Measurements from ENCODE around the gene BRINP1.

The BRINP1 gene

GRCh38 chr9:119368681-119369581, at the start of gene BRINP1:
Gene BRINP1 (minus strand): TSS chr9:119369435. CDS start chr9:119313355, 56,080 bp downstream.
- DNase-seq (ENCODE audit: low spot score) = peak; percentile 76

- DNase-seq (ENCODE audit: low spot score) = no peak
Observed at GRCh38 chr9:119418721-119419120, 49.5 kb upstream of the BRINP1 start.

- no peak for DNase-seq (ENCODE audit: low spot score)
Observed at GRCh38 chr9:119416793-119417192, 47.6 kb upstream of the BRINP1 start.

- DNase-seq (ENCODE audit: low spot score) = peak; percentile 47
Observed at GRCh38 chr9:119412399-119412798, 43.2 kb upstream of the BRINP1 start.

GRCh38 chr9:119409552-119409951, 40.3 kb upstream of the BRINP1 start:
- no peak for DNase-seq (ENCODE audit: low spot score)

- DNase-seq (ENCODE audit: low spot score) = no peak
Observed at GRCh38 chr9:119400606-119401005, 31.4 kb upstream of the BRINP1 start.

- DNase-seq (ENCODE audit: low spot score) = no peak
Observed at GRCh38 chr9:119398350-119398749, 29.1 kb upstream of the BRINP1 start.

- no peak for DNase-seq (ENCODE audit: low spot score)
Observed at GRCh38 chr9:119391878-119392277, 22.6 kb upstream of the BRINP1 start.

GRCh38 chr9:119375892-119376291, 6.7 kb upstream of the BRINP1 start:
- DNase-seq (ENCODE audit: low spot score) = peak; percentile 59

- DNase-seq (ENCODE audit: low spot score) = no peak
Observed at GRCh38 chr9:119372951-119373350, 3.7 kb upstream of the BRINP1 start.

GRCh38 chr9:119370816-119371215, 1.6 kb upstream of the BRINP1 start:
- DNase-seq (ENCODE audit: low spot score) = peak; percentile 79

- DNase-seq (ENCODE audit: low spot score) = no peak
Observed at GRCh38 chr9:119369680-119370366, 588 bp upstream of the BRINP1 start.

- no peak for DNase-seq (ENCODE audit: low spot score)
Observed at GRCh38 chr9:119368179-119368578, 1.1 kb downstream of the BRINP1 start.

- no peak for DNase-seq (ENCODE audit: low spot score)
Observed at GRCh38 chr9:119367683-119368075, 1.6 kb downstream of the BRINP1 start.

- DNase-seq (ENCODE audit: low spot score) = no peak
Observed at GRCh38 chr9:119366909-119367682, 2.1 kb downstream of the BRINP1 start.

- peak; percentile 77 for DNase-seq (ENCODE audit: low spot score)
Observed at GRCh38 chr9:119365291-119366027, 3.8 kb downstream of the BRINP1 start.

GRCh38 chr9:119360237-119360636, 9.0 kb downstream of the BRINP1 start:
- DNase-seq (ENCODE audit: low spot score) = no peak

GRCh38 chr9:119357336-119358096, 11.7 kb downstream of the BRINP1 start:
- DNase-seq (ENCODE audit: low spot score) = no peak

GRCh38 chr9:119349351-119349825, 19.8 kb downstream of the BRINP1 start:
- DNase-seq (ENCODE audit: low spot score) = peak; percentile 55

- no peak for DNase-seq (ENCODE audit: low spot score)
Observed at GRCh38 chr9:119343059-119343990, 25.9 kb downstream of the BRINP1 start.
